Stimulated activated CD8-positive, alpha-beta memory T cell treated with anti-CD3 and anti-CD28 coated beads, Interleukin-7, amount 100 ng/mL, for 4 hours (primary cell): ENCODE data around the gene DECR2.
"Not testable (repeated sequence)": the region's sequence is repeated elsewhere in the genome, so short reads cannot be mapped to it uniquely, and the experiment has no call there.

Experiments used
- DNase-seq, 2 donors: peaks; one replicate each; pipeline ENCODE4 v3.0.0-alpha.2; 2020; ENCODE audit warnings: low read depth in 2 of 2

Gene DECR2

DNA sequence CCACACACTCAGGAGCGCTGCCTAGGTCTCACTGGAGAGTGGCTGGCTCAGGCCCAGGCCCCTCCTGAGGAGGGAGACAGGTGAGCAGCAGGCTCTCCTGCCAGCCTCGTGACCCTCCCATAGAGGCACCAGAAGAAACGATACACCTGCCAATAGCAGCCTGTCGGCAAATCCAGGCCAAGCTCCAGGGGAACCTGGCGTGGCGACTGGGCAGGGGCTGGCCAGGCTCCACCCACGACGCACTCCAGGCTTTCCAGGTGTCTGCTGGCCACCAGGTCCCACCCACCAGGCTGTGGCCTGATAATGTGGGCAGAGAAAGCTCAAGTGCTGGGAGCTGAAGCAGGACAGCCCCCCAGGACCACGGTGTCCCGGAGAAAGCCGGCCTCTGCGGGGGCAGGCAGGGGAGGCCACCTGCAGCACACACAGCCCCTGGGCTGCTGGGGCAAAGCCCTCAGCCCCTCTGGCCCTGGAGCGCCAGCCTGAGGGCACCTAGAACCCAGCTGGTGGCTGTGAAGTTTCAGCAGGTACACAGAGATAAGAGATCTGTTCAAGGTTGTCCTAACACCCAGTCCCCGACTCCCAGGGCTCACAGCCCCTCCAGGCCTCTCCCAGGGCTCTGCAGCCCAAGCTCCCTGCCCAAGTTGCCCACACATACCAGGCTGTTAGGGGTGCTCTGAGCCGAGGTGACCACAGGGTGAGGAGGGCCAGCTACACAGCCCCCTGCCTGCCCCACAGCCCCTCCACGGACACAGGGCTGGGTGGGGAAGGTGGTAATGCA lies 22.3 kb upstream of the DECR2 start:
- no peak for DNase-seq

DNA sequence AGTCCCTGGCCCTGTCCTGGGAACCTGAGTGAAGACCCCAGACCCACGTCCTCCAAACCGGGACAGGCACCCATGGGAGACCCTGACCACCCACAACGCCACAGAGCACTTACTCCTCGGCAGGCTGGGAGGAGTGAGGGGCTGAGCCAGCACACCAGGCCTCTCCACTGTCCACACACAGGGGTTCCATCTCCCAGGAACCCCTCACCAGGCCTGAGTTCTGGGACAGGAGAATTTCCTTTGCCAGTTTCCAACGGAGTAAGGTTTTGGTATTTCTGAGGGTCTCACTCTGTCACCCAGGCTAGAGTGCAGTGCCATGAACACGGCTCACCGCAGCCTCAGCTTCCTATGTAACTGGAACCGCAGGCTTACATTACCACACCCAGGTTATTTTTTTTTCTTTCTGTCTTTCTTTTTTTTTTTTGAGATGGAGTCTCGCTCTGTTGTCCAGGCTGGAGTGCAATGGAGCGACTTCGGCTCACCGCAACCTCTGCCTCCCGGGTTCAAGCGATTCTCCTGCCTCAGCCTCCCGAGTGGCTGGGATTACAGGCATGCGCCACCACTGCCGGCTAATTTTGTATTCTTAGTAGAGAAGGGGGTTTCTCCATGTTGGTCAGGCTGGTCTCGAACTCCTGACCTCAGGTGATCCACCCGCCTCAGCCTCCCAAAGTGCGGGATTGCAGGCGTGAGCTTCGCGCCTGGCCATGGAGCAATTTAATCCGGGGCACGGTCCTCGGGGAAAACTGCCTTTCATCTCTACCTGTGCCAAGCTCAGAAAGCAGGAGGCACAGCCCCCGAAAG lies 21.5 kb upstream of the DECR2 start:
- no peak for DNase-seq

DNA sequence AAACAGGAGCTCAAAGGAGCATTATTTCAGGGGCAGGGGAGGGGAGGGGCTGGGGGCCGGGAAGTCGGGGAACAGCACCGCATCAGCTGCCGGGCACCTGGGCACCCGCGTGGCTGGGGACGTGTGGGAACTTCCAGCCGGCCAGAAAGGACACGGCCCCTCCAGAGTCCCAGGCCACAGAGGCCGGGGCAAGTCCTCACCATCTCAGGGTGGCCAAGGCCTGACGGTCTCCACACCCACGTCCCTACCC lies 21.0 kb upstream of the DECR2 start:
- no peak for DNase-seq

DNA sequence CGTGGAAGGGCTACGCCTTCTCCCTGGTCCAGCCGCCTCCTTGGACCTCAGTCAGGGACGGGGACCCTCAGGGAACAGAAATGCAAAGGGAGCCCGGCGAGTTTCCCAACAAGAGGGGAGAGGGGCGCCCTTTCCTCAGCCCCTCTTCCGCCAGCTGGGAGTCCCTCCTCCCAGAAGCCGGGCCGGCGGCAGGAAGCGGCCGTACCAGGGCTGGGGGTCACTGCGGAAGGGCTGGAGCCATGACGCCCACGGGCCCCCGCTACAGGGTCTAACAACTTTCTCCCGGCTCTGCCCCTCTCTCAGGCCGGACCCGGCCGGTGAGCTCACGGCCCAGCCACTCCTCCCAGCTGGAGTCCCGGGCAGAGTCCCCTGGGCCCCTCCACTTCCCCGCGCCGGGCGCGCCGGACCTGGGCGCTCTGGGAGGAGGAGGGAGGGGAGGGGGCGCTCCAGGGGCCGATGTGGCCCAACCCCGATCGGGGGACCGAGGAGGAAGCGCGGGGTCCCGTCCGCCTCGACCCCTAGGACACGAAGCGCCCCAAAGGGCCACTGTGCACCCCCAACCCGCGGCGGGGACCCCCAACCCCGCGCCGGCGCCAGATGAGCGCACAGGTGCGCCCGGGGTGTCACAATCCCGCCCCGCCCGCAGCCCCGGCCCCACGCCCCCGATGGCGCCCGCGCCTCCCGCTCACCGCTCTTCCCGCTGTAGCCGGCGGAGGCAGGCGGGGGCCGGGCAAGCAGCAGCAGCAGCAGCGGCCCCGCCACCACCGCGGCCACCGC lies 20.5 kb upstream of the DECR2 start:
- DNase-seq = peak in 1 of 2 donors; percentile 26

DNA sequence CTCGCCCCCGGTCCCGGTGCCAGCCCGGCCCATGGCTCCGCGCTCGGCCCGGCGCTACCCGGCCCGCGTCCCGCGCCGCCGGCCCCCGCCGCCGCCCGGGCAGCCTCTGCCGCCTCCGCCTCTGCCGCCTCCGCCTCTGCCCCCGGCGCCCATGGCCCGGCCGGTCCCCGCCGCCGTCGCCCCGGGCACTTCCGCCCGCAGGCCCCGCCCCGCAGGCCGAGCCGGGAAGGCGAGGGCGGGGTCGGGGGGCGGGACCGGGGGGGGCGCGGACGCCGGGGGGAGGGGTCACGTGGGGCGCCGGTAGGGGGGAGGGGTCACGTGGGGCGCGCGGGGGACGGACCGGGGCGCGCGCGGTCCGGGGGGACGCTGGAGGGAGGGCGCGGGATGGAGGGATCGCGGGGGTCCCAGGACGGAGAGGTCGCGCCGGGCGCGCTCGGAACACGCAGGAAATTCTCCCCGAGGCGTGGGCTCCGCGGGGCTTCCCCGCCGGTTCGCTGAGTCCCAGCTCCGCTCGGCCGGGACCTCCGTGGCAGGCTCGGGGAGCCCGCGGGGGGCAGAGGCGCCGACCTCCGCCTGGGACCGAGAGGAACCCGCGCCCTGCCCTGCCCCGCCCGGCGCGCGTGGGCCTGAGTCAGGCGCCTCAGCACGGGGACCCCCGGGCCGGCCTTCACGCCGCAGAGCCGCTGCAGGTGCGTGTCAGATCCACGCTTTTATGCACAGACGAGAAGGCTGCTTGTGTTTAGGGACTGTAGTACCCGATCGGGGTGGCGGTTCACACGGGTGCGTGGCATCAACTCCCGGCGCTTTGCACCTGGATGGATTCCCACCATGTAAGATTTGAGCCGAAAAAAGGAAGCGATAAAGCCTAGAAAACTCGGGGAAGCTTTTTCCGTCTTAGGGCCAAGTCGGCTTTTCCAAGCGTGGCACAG lies 19.6 kb upstream of the DECR2 start, which contains the start of gene PGAP6:
Gene PGAP6 (minus strand): TSS at position 190 of the 929 bp plus-strand sequence. CDS start 157 bp downstream, at position 33.
- peak in 1 of 2 donors; percentile 59 for DNase-seq

DNA sequence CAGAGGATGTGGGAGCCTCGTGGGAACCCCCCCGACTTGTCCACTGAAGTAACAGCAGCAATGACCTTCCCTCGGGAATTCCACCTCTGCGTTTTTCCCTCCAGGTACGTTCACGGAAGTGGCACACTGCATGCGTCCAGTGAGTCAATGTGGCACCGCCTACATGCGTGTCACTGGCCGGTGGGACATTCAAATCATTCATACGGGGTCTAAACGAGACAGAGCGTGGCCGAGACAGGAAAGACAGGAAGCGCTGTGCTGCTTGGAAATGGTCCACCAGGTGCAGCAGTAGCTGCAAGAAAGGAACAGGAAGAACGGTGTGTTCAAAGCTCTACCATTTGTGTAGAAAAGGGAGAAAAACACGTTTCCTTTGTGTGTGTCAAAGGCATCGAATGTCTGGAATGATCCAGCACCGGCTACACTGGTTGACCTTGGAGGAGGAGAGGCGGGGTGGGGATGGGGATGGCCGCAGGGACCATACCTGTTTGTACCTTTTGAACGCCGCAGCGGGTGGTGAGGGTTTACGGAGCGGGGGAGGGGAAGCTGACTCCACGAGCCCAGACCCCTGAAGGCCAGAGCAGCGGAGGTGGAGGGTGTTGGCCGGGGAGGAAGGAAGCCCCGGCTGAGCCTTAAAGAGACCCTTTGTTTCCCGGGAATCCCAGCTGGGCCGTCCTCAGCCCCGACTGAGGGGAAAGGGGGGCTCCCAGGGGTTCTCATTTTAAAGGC lies 18.2 kb upstream of the DECR2 start:
- peak in 1 of 2 donors; percentile 35 for DNase-seq

DNA sequence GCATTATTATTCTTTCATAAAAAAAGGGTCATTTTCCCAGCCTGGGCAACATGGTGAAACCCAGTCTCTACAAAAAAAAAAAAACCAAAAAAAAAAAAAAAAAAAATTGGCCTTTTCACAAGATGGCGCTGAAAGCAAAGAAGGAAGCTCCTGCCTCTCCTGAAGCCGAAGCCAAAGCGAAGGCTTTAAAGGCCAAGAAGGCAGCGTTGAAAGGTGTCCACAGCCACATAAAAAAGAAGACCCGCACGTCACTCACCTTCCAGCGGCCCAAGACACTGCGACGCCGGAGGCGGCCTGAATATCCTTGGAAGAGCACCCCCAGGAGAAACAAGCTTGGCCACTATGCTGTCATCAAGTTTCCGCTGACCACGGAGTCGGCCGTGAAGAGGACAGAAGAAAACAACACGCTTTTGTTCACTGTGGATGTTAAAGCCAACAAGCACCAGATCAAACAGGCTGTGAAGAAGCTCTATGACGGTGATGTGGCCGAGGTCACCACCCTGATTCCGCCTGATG lies 15.0 kb upstream of the DECR2 start:
- DNase-seq = no peak

DNA sequence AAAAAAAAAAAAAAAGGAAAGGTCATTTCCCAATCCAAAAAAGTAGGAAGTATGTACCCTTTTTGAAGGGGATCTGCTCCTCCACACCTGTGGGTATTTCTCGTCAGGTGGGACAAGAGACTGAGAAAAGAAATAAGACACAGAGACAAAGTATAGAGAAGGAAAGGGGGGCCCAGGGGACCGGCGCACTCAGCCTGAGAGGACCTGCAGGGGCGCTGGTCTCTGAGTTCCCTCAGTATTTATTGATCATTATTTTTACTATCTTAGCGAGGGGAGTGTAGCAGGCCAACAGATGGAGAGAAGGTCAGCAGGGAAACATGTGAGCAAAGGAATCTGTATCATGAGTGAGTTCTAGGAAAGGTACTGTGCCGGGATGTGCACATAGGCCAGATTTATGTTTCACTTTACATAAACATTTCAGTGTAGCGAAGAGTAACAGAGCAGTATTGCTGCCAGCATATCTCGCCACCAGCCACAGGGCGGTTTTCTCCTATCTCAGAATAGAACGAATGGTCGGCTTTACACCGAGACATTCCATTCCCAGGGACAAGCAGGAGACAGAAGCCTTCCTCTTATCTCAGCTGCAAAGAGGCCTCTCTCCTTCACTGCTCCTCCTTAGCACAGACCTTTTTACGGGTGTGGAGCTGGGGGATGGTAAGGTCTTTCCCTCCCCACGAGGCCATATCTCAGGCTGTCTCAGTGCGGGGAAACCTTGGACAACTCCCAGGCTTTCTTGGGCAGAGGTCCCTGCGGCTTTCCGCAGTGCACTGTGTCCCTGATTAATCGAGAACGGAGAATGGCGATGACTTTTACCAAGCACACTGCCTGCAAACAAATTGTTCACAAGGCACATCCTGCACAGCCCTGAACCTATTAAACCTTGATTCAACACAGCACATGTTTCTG lies 13.7 kb upstream of the DECR2 start:
- not testable (repeated sequence) for DNase-seq

DNA sequence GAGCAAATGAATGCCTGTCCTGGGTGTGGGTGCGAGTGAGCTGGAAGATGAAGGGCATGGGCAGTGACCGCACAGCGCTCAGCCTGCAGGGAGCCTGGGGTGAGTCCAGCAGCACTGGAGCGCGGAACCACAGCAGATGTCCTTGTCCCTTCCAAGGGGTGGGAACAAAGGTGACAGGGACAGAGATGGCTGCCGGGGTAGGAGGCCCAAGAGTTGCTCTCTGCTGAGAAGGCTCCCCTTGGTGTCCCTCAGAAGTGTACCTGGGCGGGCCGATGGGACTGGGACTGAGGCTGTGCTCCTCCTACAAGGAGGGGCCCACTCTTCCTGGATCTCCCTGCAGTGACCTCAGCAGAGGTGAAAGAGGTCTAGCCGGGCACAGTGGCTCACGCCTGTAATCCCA lies 12.3 kb upstream of the DECR2 start:
- DNase-seq = no peak

DNA sequence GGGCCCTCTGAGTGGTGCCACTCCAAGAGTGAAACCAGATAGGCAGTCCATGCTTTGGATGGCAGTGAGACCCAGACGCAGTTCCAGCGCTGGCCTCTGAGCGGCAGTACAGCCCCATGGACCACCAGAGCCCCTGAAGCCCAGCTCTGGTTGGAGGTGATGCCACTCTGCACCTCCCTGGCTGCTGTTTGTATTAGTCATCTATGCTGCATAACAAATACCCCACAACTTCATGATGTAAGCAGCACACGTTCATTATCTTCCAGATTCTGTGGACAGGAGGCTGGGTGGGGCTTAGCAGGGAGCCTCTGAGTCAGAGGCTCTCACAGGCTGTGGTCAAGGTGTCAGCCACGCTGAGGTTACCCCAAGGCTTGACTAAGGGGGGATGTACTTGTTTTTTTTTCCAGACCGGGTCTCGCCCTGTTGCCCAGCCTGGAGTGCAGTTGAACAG lies 9.8 kb upstream of the DECR2 start:
- DNase-seq = peak; percentile 62 to 79

DNA sequence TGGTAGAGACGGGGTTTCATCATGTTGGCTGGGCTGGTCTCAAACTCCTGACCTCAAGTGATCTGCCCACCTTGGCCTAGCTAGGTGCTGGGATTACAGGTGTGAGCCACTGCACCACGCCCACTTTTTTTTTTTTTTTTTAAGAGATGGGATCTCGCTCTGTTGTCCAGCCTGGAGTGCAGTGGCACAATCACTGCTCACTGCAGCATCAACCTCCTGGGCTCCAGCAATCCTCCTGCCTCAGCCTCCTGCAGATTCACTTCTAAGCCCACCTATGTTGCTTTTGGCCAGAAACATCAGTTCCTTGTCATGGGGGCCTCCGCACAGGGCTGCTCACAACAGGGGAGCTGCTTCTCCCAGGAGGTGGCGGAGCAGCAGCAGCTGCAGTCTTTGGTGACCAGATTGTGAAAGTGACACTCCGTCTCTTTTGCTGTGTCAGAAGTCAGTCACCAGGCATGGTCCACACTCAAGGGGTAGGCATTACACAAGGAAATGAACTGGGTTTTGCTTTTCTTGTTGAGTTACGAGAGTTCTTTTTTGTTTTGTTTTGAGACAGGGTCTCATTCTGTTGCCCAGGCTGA lies 9.1 kb upstream of the DECR2 start:
- DNase-seq = no peak

DNA sequence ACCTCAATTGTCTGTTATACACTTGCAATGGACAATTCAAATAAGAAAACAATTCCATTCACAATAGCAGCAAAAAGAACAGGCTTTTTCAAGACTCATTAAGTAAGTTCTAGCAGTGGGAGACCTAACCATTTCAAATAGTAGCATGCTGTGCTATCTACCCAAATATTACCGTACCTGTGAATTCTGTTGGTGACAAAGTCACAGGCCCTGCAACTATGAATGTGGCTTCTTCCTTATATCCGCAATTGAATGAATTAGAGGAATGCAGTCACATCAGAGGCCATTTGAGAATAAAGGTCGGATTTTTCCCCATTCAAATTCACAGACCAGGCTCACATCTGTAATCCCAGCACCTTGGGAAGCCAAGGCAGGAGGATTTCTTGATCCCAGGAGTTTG lies 5.5 kb upstream of the DECR2 start:
- no peak for DNase-seq

DNA sequence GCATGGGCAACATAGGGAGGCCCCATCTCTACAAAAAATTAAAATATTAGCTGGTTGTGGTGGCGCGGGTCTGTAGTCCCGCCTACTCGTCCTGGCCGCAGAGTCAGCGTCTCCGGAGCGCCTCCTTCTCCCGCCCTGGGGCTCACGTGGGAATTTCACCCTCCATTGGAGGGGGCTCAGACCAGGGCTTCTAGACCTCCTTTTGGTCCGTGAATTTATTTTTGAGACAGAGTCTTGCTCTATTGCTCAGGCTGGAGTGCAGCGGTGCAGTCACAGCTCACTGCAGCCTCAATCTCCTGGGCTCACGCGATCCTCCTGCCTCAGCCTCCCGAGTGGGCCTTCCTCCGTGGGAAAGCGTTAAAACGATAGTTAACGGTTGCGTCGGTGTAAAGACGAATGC lies 5.1 kb upstream of the DECR2 start:
- DNase-seq = no peak

DNA sequence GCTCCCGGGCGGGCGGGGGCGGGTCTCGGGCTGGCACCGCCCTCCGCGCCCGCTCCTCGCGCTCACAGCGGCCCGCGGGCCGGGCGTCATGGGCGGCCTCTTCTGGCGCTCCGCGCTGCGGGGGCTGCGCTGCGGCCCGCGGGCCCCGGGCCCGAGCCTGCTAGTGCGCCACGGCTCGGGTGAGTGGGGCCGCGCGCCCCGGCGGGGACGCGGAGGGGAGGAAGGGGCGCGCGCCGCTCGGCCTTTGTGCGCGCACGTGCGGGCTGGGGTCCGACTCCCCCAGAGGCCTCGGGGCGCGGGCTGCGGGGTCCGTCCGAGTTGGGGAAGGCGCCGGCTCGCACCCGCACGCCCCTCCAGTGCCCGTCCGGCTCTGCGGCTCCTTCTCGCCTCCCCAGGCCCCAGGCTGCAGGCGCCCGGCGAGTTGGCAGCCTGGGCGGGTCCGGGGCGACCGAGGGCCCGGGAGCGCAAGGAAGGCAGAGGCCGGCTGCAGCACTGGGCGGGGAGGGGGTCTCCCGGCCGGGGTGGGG lies 4.5 kb upstream of the DECR2 start, which contains the start of gene NME4:
Gene NME4 (plus strand): TSS at position 65 of the 527 bp plus-strand sequence. CDS start 24 bp downstream, at position 89.
- DNase-seq = no peak

DNA sequence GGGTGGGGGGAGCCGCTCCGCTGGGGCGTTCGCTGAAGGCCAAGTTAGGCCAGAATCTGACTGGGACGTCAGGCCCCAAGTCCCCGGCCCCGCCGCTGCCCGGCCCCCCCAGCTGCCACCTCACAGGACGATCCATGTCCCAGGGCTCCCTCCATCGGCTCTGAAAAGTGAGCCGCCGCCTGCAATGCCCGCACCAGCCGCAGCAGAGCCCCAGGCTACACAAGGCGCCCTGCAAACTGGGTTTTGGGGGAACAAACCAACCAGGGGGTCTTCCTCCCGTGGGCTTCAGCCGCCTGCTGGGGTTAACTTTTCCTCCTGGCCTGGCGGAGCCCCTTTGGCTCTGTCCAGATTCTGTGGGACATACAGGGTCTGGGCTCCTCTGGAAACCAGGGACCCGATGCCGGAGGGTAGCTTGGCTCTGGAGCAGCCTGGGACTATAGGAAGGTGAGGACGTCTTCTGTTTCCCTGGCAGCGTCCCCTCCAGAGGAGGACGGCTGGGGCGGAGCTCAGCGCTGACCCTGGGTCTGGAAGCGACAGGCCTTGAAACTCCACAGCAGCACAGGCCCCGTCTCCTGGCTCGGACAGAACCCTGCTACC lies 3.9 kb upstream of the DECR2 start:
- no peak for DNase-seq

DNA sequence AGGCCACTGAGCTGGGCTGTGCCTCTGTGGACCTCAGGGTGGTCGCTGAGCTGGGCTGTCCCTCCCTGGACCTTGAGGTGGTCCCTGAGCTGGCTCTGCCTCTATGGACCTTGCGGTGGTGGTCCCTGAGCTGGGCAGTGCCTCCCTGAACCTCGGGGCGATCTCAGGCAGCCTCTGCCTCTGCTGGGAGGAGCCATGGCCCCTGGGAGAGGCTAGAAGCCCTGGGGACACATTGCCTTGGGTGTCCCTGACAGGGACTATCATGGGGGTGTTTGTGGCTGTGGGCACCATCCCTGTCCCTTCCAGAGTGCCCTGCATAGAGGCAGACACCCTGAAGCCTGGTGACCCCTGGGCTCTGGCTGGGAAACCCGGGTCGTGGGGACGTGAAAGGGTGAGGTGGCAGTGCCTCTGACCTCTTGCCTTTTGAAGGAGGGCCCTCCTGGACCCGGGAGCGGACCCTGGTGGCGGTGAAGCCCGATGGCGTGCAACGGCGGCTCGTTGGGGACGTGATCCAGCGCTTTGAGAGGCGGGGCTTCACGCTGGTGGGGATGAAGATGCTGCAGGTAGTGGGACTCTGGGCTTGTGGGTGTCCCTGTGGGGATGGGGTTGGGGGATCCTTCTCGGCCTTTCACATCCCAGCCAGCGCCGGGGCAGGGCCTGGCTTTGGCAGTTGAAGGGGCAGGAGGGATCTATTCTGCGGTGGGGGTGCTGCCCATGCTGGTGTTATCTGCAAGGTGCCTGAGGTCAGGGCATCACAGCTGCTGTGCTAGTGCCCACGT lies 2.9 kb upstream of the DECR2 start:
- no peak for DNase-seq

DNA sequence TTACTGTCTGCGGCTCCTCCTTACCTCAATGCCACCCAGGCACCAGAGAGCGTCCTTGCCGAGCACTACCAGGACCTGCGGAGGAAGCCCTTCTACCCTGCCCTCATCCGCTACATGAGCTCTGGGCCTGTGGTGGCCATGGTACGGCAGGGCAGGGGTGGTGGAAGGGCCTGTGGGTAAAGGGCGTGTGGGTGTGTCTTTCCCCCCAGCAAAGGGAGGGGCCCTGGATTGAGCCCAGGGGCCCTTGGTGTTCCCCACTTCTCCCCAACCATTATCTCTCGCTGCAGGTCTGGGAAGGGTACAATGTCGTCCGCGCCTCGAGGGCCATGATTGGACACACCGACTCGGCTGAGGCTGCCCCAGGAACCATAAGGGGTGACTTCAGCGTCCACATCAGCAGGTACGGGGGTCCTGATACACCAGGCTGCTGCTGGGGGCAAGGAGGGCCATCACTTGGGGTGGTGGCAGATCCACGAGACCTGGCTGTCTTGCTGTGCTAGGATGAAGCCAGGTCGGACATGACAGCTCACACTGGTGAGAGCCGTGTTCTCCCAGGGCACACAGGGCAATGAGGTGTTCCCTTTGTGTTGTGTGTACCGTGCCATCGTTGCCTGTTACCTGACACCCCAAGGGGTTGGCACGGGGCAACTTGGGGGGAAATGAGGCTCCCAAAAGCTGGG lies 2.2 kb upstream of the DECR2 start:
- DNase-seq = no peak
